NCI-H510A (cell line): ENCODE data around the gene PDGFA.

Experiments used
- DNase-seq: peaks from one replicate; lab custom pipeline; 2025; lab: John Stamatoyannopoulos, UW

PDGFA gene

DNA sequence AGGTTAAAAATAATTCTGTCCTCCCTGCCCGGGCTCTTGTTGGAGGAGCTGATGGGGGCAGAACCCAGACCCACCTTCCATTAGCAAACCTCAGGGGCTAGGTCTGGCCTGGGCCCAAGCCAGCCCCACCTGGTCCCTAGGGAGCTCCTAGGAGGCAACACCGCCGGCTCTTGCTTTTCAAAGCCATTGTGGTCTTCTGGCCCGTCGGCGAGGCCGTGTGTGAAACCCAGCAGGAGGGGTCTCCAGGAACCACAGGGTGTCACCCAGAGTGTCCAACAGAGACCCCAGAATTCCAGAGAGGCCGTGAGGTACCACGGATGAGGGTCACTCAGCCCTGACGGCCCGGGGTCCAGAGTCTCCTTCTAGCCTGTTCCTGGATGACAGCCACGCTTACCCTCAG lies 16.6 kb upstream of the PDGFA start:
- no peak for DNase-seq

DNA sequence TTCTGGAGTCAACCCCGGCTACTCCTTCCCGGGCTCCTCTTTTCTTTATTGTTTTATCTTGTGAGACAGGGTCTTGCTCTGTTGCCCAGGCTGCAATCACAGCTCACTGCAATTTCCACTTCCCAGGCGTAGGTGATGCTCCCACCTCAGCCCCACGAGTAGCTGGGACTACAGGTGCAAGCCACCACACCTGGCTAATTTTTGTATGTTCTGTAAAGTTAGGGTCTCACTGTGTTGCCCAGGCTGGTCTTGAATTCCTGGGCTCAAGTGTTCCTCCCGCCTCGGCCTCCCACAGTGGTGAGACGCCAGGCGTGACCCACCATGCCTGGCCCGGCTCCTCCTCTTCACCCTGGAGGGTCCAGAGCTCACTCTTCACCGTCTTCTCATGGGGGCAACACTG lies 15.3 kb upstream of the PDGFA start:
- DNase-seq = no peak

DNA sequence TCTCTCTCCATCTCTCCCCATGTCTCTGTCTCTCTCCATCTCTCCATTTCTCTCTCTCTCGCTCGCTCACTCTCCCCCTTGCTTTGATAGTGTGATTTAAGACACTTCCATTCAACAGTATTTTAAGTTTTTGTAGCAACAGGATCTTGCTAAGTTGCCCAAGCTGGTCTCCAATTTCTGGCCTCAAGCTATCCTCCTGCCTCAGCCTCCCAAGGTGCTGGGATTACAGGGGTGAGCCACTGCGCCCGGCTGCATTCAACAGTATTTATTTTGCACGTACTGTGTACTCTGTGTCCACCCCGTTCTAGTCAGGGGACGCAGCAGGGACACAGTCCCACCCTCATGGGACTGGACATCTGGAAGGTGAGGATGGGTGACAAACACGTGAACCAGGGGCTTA lies 14.4 kb upstream of the PDGFA start:
- no peak for DNase-seq

DNA sequence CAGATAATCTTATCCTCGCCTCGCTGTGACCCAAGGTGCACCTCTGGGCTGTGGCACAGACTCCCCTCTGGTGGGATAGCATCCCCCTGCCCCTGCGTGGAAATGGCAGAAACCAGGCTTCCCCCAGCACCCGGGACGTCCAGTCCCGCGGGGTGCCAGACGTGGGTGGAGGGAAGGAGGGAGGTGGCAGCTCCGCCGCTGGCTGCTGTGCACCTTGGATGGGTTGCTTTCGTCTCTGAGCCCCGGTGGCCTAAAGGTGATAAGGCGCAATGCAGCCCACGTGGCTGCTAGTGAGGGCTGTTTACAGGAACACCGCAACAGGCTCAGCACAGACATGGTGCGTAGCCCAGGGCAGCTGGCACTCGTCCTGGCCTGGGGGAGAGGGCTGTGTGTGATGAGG lies 13.6 kb upstream of the PDGFA start:
- DNase-seq = no peak

DNA sequence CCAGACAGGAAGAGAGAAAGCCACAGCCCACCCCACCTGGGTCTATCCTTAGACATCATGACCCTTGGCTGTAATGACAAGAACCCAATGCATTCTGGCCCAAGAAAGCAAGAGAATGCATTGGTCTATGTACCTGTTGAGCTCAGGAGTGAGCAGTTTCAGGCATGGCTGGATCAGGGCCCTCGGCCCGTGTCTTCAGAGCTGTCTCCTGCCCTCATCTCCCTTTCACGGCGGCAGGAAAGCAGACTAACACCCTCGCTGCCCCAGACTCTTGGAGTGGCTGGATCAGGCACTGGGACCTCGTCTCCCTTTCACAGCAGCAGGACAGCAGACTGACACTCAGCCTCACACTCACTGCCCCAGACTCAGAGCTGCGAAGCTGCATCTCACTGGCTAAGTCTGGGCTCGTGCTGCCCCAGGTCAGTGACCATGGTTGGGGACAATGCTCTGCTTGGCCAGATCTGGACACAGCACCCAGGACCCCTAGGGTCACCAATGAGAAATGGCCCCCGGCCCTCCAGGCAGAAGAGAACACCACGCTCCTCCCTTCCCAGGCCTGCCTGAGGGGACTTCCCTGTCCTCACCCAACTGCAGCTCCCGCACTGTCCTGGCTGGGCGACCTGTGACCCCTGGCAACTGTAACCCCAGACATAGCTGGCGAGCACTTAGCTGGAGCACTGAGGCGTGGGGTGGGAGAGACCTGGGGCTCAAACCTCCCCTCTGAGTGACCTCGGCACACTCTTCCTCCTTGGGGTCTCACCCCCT lies 12.9 kb upstream of the PDGFA start:
- DNase-seq = no peak

DNA sequence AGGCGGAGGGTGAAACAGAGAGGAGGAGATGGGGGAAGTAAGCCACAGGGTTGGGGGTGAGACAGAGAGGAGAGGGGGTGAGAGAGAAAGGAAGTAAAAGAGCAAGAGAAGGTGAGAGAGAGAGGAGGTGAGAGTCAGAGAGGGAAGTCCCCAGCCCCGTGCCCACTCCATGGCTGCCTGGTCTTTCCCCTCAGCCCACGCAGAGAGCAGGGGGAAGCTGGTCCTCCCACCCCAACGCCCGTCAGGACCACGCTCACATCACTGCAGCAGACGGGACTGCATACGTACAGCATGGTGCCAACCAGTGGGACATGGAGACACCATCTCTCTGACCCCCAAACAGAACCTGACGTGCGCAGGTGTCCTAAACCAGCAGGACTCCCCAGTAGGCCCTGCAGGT lies 12.1 kb upstream of the PDGFA start:
- no peak for DNase-seq

DNA sequence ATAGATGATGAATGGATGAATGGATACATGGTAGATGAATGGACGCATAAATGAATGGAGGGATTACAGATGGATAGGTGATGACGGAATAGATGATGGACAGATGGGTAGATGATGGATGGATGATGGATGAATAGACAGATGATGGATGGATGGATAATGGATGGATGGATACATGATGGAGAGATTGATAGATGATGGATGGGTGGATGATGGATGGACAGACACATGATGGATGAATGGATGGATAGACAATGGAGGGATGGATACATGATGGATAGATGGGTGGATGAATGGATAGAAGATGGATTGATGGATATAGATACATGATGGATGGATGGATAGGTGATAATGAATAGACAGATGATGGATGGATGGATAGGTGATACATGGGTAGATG lies 8.8 kb upstream of the PDGFA start:
- DNase-seq = no peak

DNA sequence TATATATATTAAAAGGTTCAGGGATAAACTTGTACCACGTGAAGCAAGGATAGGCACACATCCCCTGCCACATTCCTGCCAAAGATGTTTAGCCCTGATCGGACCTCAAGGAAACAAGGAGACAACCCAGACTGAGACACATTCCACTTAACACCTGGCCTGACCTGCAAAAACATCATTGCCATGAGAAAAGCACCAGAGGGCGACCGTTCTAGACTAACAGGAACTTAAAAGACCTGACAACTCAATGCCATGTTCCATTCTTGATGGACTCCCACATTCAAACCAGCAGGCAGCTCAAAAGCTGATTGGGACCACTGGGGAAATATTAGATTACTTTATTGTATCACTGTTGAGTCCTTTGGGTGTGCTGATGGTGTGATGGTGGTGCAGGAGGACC lies 8.1 kb upstream of the PDGFA start:
- no peak for DNase-seq

DNA sequence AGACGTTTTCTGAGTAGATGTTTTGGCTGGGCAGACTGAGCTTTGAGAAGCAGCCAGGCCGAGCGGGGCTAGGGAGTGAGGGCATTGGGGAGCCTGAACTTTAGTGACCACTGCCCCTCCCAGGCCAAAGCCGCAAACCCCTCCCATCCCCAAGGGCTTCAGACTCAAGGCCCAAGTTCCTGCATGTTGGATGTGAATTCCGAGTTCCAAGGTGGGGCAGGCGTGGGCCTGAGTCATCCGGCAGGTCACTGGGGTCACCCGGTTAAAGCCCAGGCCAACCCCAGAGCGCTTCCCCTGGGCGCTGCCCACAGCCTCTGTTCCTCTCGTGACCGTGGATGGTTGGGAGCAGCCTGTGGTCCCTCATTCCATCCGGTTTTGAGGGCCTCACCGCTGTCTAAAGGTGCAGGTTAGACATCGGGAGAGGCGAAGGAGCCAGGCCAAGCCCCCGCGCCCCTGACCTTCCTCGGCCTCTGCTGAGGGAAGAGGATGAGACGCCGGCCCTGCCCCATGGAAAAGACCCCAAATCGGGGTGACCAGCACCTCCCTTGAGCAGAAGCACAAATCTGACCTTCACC lies 6.9 kb upstream of the PDGFA start:
- no peak for DNase-seq

DNA sequence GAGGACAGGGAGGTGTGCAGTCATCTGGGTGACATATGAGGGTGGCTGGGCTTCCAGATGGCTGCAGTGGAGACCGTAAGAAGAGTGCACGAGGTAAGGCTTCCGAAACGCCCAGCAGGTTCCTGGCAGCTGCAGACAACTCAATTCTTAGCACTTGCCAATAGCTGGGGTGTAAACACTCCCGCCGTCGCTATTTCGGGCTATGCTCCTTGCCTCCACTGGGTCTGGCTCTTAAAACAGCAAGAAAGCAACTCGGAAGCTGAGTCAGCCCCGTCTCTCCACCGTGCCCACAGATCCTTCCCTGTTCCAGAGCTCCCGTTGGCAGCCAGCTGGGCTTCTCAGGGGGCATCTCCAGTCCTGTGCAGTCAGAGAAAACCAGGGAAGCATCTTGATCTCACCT lies 6.1 kb upstream of the PDGFA start:
- DNase-seq = no peak

DNA sequence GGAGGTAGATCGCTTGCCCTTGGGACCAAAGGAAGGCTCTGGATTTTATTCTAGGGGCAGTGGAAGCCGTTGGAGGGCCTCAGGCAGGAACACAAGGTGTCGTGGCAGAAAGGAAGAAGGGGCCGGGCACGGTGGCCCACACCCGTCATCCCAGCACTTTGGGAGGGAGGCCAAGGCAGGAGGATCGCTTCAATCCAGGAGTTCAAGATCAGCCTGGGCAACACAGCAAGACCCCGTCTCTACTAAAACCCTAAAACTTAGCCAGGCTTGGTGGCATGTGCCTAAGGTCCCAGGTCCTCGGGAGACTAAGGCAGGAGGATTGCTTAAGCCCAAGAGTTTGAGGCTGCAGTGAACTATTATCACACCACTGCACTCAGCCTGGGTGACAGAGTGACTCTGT lies 5.2 kb upstream of the PDGFA start:
- no peak for DNase-seq

DNA sequence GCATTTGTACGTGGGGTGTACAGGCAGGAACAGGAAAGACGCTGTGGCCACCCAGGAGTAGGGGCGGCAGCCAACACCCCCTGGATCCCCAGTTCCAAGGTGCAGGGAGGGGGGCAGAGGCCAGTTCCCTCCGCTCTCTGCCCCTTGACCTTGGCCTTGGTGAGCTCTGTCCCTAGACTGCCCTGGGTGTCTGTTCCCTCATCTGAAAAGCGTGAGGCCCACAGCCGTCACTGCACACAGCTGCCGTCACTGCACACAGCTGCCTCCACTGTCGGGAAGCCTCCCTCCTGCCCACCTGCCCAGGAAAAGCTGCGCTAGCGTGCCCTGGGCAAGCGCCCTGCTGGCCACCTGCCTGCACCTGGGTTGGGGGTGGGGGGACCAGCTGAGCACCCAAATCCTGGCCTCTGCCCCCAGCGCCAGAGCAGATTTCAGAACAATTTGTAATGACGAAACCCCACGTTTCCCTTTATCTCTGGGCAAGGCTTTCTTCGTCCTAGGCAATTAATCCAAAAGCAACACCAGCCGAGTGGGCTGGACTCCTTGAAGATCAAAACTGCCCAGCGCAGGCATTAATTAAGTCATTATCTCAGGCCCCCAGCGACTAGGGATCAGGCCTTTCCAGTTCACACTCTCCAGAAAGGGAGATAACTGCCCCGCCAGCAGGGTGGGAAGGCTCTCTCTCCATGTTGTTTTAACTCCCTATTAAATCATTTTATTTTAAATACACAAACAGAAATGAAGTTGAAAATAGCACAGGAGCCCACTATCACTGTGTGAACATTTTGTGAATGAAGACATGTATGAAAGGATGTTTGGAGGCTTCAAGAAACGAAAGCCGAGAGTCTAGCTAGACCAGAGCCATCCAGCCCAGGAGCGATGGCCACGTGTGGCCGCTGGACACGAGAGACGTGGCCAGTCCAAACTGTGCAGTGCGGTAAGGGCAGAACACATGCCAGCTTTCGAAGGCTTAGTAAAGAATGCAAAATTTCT lies 4.0 kb upstream of the PDGFA start:
- DNase-seq = no peak

DNA sequence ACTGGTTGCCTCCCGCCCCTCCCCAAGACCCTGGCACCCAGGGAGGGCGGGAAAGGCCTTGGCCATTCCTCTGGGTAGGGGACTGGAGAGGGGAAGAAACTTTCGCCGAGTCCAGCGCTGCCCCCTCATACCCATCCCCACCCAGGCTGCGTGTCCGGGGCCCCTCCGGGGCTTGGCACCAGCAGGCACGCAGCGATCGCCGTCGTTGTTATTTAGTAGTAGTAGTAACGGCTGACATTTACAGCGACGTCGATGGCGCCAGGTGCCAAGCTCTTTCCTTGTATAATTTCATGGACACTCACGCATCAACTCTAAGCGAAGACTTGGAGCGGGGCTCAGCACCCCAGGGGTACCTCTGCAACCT lies 3.3 kb upstream of the PDGFA start:
- no peak for DNase-seq

DNA sequence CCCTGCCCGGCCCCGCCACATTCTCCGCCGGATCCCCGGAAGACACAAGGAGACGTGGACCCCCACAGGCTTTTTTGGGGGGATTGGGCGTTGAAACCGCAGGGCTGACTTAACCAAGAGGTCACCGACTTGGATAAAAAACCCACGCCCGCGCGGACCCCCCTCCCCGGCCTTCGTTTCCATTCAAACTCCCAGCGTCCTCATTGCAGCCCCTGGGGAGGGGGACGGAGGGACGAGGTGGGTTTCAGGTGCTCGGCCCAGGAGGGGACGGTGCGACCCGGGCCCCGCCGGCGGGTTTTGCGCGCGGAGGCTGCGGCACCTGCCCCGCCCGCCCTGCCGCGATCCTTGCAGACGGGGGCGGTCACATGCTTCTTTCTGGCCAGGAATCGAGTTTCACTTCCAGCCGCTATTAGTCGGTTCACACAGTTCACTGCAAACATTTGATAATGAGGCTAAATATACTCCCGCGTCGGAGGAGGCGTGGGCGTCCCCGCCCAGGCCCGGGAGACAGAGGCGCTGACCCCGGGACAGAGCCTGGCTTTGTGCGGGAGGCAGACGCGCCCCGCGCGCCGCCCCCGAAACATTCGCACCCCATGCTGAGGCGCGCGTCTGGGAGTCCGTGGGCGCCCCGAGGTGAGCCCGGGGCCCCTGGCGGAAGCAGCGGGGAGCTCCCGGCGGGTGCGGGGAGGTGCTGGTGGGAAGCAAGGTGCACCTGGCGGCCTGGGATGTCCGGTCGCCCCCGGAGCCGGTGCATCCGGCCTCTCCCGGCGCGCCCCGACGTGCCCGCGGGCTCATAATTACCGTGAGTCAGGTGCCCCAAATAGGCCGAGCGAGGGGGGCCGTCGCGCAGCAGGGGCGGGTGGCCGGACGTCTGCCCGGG lies 2.7 kb upstream of the PDGFA start:
- DNase-seq = no peak

DNA sequence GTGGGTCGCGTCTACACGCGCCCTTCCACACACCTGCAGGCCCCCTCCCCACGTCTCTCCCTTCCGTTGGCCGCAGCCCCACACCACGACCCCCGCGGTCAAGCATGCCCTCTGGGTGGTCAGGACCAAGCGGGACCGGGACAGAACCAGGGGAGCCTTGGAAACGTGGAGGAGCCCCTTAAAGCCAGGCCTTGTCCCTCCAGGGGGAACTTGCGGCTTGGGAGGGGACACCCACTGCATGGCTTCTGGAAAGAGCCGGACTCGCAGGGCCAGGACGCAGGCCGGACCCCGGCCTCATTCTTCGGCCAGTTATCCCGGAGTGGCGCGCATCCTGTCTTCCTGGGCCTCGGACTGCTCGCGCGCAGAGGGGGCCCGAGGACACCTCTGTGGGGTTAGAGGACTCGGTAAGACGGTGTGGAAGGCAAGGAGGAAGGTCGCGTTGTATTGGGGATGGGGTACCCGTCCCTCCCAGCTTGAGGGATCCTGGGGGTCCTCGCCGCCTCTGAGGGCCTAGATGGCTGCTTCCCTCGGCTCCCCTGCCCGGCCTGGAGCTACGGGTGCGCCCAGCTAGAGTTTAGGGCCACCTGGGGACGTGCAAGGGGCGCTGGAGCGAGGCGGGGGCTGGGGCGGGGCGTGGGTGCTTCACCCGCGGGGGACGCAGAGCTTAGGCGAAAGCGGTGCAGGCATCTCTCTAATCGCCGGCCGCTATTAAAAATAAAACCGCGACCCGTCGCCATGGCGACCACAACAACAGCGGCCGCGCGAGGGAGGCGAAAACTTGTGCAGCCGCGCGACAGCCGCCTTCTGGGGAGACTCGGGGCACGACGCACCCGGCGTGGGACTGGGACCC lies 1.8 kb upstream of the PDGFA start:
- no peak for DNase-seq

DNA sequence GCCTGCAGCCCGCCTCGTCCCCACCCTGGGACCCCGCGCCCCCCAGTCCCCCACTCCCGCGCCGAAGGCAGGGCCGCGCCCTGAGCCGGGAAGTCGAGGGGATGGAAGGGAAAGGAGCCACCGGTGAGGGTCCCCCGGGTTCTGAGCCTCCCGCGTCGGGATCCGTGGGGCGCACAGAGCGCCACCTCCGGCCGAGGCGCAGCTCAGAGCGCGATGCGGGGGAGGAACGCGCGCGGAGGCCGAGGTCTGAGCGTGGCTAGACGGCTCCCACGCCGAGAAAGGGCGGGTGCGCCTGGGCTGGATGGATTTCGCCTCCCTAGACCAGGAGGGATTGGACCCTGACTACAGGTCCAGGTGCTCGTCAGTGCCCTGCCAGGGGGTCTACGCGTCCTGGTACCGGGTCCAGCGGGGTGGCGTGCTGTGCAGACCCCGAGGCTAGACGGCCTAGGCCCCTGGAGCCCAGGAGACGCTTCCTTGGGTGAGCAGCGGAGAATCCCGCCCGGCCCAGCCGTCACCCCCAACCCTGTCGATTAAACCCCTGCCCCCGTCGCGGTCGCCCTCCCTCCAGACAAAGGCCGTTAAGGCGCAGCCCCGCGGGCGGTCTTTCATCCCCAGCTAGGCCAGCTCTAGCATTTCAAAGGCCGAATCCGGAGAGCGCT lies 986 bp upstream of the PDGFA start:
- no peak for DNase-seq

DNA sequence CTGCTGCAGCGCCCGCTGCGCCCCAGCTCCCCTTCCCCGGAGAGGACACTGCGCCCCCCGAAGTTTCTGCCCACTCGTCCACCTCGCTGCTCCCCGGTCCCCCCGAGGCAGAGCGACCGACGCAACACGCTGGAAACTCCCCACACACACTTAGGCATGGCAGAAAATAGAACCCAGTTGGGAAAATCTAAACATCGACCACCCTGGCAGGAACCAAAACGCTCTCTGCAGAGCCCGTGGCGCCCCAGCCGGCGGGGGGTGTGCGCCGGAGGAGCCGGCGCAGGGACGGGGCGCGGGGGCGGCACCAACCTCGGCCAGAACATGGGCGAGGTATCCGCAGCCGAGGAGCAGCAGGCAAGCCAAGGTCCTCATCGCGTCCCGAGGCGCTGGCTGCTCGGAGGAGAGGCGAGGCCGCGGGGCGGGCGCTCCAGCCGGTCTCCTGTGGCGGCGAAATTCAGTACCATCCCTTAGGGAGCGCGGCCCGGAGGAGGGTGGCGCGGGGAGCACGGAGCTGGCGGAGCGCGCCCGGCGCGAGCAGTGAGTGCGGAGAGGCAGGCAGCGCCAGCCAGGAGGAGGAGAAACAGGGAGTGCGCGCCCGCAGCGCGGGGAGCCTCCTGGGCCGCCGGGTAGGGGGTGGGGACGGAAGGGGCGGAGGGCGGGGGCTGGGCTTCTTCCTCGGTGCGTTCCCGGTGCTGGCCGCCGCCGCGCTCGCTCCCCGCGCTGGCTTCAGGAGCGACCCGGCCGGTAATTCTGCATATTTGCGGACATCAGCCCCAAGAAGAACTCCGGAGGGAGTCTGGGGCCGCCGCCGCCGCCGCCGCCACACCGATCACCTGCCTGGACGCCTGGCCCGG lies 789 bp downstream of the PDGFA start:
- DNase-seq = no peak

DNA sequence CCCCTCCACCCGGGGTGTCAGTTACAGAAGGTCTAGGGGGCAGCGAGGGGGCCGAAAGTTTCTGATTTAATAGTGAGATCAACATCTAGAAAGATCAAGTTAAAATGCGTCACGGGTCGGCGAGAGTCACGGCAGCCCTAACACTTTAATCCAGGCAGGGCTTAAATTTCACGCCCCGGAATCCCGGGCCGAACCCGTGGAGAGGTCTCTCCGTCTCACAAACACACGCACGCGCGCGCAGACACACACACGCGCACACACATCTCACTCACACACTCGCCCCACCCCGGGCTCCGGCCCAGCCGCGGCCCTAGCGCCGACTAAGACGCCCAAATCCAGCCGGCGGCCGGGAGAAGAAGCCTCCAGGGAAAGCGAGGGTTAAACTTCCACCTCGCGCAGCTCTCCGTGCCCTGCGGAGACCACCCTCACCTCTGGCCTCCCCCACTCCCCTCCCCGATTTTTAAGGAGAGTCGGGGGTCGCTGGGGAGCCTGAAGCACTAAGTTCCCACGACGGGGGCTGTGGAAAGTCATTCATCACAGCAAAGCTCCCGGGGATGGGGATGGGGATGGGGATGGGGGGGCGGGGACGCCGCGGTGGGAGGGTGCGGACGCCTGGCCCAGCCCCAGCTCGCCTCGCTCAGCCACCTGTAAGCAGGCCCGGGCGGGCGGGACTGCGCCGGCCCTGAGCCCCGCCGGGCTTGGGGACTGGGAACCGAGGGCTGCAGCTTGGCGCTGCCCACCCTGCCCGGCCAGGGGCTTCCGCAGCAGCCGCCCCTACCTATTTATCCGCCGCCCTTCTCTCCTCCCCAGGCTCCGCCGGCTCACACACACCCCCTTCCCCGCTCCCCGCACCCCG lies 1.6 kb downstream of the PDGFA start:
- DNase-seq = no peak
